Measurements from ENCODE around the gene GLIS1.

GLIS1 gene

DNA sequence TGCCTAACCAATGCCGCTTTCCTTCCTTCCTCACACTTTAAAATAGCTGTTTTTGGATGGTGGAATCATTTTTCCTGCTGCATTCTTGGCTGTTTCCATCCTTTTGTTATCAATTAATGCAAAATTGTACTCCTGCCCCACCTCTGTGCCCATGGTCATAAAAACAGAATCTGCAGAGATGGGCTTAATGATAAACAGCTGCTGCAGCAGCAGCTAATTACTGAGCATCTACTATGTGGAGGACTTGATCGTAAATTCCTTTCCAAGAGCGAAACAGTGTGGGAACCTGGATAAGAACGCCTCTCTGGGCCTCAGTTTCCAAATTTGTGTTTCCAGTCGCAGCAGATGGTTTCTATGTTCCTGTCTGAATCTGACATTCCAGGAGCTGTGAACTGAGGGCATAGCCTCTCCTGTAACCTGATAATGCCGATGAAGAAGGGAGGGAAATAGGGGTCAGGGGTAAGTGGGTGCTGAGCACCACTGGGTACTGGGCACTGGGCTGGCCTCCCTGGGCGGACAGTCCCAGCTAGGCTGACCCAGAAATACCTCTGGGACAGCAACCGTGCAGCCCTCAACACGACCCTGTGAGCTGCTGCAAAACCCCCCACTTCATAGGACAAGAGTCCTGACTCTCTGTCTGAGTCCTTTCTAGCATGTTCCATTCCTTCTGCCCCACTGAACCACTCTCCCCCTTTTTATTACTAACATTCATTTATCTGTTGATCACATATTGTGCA lies 158.1 kb downstream of the GLIS1 start:
- DNase-seq (ENCODE audit: low read depth): no peak

DNA sequence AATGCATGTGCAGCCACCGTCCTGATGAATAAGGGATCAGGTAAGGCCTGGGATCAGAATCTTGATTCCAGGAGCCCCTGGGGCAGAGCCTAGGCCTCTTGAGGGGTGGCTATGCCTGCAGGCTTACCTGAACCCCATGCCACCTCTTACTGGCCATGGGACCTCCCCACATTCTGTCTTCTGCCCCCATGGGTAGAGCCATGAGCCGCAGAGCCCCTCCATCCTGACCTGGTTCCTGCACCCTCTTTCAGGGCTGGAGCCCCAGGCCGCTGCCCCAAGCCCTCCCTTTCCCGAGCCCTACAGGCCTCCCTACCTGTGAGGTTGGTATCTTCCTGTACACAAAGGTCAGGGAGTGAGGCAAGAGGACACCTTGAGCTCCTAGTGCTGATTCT lies 159.0 kb downstream of the GLIS1 start:
- no peak for DNase-seq (ENCODE audit: low read depth)

DNA sequence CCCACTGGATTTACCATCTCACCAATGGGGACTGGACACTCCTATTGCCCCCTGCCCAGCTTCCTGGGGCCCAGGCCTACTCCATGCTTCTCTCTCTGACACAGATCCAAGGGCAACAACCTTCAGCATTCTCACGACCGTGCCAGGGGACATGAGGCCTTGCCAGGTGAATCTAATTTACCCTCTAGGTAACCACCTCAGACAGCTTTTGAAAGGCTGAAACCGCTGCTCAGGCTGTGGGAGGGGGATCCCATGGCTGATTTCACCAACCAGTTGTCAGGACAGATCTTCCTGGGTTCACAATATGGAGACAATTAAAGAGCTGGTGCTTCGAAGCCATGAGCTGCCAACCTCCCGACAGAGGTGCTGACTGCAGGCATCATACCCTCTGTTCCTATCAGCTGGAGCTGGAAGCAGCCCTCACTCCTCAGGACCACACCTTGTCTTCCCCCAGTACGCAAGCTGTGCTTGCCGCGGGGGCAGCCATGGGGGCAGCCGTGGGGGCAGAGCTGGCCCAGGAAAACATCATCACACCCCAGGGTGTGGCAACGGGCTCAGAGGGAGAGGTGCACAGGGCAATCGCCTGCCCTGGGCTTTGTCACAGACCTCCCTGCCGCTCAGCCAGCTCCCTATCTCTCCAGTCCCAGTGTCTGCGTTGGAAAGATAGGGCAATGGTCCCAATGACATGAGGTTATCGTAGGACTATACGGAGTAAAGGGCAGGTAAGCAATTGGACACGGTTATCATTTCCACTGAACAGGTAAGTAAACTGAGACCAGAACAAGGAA lies 159.5 kb downstream of the GLIS1 start:
- DNase-seq (ENCODE audit: low read depth): no peak

DNA sequence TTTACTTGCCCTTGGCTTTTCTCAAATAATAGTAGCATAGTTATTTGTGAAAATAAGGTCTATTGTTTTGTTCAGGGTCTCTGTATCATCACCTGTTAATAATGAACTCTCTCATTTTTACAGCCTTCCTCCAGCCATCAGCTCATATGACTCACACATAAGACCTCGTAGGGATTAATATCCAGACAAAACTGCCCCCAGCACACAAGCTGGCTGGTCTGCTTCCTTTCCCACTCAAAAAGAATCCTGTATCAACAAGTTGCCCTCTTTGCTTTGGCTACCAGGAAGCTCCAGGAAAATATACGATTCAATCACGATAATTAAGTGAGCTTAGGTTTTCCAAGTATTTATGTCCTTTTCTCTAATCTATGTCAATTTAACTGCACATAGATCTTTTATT lies 160.6 kb downstream of the GLIS1 start:
- no peak for DNase-seq (ENCODE audit: low read depth)

DNA sequence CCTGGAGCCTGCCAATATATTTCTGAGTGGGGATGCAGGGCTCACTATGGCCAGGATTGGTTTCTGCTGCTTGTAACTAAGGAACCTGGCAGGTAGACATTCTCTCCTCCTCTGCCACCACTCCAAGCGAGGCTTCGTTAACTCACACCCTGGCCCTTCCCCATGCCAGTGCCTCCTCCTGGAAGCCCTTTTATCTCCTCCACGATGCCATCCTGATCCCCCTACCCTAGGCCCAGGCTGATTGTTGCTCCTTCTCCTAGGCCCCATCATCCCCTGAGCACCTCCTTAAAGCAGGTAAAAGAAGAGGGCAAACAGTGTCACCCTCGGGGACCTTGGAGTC lies 161.2 kb downstream of the GLIS1 start:
- no peak for DNase-seq (ENCODE audit: low read depth)

DNA sequence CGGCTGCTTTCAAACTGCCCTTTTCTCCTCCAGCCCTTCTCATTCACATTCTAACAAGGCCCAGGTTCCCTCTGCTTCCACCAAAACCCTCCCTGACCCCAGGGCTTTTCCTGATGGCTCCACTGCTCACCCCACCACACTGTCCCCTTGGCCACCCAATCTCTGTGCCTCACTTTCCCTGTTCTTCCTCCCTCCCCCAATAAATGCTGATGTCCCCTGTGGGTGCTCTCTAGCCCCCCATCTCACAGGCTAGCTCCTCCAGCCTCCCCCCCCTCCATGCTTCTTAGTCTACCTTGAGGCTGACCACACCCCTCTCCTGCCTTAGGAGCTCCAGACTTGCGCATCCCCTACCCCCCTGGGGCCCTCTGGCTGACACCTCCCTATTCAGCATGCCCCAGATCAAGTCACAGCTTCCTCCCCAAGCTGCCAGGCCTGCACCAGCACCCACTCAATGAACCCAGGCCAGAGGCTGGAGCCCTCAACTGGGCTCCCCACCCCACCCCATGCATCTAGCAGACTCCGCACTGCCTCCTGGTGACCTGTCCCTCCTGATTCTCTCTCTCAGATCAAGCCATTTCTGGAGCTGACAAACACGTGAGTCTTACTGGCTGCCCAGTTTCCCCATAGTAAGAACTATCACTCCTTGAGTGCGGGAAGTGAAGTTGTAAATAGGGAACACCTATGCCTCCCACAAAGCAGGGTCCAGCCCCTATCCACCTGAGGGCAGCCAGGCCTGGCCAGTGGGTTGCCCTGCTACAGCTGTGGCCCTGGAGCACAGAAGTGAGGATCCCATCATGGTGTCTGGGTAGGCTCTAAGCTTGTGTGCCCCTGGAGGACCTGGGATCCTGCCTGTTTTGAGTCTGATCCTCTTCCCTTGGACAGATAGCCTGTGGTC lies 161.9 kb downstream of the GLIS1 start:
- no peak for DNase-seq (ENCODE audit: low read depth)

DNA sequence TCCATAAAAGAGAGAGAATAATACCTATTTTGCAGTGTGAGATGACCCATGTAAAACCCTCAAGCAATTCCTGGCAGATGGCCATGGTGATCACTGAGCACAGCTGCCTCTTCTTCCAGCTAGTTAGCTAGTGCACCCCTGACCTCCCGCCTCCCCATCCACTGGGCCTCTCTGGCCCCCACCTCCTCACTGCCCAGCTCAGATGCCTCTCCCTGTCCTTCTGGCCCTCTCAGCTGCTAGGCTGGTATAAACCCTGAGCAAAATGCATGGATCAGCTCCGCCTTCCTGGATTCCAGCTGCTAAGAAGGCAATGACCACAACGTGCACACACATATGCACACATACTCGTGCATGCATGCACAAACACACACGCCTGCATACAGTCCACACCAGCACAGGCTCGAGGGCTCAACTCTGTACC lies 162.6 kb downstream of the GLIS1 start:
- DNase-seq (ENCODE audit: low read depth): no peak

DNA sequence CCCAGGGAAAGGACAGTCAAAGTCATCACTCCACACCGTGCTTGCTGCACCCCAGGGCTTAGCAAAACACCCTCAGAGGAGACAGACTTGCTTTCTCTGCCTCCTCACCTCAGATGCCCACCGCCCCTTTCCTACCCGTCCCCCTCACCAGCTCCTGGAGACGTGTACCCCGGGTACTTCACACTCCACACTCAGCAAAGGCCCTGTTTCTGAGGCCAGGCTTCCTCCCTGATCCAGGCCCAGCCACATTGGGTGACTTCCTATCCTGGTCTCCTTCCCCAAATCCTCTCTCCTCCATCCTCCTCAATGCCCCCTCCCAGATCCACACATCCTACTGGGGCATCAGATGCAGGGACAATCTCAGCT lies 163.0 kb downstream of the GLIS1 start:
- DNase-seq (ENCODE audit: low read depth): no peak

DNA sequence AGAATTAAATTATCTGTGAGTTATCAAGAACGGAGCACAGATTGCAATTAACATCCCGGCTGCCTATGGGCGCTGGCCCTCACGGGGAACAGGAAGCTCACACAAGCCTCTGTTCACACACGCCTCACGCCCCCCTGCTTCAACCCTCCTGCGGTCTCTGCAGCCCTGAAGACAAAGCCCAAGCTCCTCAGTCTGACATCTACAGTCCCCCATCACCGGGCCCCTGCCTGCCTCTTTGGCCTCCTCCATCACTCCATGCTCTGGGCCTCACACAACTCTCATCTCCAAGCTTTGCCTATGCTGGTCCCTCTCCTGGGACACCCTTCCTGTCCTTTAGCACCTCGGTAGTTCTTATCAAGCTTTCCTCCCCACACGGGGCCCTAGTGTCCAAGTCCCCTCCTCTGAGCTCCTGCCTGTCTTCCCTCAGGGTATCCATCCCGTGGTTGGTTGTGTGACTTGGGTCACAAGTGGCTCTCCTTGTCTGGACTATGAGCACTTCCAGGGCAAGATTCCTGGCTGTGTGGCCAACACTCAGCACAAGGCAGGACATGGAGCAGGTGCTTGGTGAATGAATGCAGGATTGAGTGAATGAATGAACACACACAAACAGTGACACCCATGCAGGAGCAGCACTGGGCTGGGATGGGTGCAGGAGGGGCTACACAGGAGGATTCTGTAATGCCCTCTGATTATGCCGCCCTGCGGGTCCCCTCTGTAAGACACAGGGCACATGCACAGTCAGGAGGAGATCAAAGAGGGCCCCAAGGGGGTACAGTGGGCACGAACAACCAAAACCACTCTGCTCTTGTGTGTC lies 163.6 kb downstream of the GLIS1 start:
- no peak for DNase-seq (ENCODE audit: low read depth)

DNA sequence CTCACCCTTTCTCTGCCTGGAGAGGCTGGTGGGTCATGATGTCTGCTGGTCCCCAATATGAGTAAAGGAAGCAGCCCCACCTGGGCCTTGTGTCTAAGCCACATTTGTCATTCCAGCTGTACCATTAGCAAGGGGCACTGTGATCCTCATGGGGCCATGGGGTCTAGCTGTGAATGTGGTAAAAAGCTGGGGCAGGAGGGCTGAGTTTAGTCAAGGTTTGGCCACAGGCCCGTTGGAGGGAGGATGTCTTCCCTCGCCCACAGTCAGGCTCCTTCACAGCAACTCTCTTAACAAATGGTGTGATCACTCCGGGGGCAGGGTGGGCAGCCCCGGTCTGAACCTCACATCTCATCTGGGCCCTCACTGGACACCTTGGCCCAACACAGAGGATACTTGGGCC lies 164.3 kb downstream of the GLIS1 start:
- no peak for DNase-seq (ENCODE audit: low read depth)

DNA sequence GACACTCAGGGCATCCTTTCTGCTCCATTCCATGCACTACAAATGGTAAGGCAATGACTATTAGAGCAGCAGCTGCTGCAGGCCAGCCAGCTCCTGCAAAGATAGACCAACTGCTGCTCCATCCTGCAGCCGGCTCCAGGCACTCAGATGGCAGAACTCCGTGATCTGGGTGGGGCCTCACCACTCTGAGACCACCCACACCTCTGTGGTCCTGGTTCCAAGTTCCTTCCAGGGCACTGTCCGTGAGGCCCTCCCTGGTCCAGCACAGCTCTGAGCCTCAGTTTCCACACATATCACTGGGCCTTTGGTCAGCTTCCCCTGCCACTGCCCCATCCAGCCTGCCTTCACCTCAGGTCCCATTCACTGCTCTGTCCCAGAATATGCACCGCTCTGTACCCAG lies 165.0 kb downstream of the GLIS1 start:
- no peak for DNase-seq (ENCODE audit: low read depth)

DNA sequence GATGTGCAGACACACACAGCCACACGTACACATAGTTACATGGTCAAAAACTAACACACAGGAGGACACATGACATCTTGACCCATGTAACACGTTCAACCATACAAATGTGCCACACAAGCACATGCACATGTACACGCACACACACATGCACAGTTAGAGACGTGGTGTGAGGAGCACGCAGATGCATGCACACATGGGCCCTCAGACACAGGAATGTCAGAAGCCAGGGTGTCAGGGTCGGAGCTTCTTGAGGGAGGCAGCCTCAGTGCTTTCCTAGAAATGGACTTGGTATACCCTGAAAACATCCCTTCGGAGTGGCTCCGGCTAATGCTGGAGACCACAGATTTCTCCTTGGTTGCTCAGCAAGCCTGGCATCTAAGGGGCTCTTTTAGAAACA lies 165.4 kb downstream of the GLIS1 start:
- DNase-seq (ENCODE audit: low read depth): no peak

DNA sequence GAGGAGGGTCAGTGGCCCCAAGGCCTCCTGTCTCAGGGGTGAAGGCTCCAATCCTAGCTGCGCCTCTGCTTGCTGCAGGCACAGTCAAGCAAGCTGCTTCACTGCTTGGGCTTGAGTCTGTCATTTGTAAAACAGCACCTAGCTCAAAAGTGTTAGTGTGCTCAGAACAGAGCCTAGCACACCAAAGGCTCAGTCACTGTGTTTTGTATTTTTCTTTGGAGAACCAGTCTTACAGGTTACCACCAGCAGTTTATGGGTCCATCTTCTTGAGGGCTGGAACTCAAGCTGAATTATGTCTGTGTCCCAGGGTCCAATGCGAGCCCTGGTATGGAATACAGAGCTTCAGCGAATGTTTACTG lies 166.2 kb downstream of the GLIS1 start:
- DNase-seq (ENCODE audit: low read depth): no peak

DNA sequence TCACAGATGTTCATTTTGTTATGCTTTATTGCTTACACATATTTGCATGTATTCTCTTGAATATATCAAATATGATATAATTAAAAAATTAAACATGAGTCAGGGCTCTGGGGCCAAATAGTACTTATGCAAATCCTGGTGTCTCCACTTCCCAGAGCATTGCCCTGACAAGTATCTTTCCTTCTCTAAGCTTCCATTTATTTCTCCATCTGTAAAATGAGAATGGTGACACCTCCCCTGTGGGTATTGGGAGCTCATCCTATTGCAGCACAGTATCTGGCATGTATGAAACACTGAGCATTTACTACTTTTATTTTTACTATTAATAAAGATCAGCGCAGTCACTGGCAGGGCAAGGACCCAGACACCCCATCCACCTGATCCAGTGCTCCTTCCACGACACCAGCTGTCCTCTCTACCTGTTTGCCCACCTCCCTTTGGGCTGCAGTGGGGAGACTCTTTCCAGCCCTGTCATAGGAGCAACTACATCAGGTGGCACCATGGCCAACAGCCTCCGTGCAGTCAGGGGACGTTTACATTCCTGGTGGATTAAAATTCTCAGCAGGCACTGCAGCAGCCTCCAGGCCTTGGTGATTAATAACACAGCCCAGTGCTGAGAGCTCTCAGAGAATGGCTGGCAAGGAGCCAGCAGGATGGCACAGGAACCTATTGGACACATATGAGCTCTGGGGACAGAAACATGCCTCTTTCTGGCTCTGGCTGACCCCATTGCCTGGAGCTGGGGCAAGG lies 166.7 kb downstream of the GLIS1 start:
- DNase-seq (ENCODE audit: low read depth): no peak

DNA sequence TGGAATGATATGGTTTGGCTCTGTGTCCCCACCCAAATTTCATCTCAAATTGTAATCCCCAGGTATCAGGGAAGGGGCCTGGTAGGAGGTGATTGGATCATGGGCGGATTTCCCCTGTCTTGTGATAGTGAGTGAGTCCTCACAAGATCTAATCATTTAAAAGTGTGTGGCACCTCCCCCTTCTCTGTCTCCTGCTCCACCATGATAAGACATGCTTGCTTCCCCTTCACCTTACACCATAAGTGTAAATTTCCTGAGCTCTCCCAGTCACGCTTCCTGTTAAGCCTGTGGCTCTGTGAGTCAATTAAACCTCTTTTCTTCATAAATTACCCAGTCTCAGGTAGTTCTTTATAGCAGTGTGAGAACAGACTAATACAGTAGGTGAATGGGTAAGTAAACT lies 170.4 kb downstream of the GLIS1 start:
- DNase-seq (ENCODE audit: low read depth): no peak

DNA sequence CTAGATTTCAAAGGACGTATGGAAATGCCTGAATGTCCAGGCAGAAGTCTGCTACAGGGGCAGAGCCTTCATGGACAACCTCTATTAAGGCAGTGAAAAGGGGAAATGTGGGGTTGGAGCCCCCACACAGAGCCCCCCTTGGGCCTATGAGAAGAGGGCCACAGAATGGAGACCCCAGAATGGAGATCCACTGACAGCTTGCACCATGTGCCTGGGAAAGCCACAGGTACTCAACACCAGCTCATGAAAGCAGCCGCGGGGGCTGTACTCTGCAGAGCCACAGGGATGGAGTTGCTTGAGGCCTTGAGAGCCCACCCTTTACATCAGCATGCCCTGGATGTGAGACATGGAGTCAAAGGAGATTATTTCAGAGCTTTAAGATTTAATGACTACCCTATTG lies 171.1 kb downstream of the GLIS1 start:
- DNase-seq (ENCODE audit: low read depth): no peak

DNA sequence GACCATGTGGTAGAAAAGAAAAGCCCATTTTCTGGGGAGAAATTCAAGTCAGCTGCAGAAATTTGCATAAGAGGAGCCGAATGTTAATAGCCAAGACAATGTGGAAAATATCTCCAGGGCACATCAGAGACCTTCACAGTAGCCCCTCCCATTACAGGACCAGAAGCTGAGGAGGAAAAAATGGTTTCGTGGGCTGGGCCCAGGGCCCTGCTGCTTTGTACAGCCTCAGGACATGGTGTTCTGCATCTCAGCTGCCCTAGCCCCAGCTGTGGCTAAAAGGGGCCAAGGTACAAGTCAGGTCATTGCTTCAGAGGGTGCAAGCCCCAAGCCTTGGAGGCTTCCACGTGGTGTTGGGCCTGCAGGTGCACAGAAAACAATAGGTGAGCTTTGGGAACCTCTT lies 171.5 kb downstream of the GLIS1 start:
- DNase-seq (ENCODE audit: low read depth): no peak

DNA sequence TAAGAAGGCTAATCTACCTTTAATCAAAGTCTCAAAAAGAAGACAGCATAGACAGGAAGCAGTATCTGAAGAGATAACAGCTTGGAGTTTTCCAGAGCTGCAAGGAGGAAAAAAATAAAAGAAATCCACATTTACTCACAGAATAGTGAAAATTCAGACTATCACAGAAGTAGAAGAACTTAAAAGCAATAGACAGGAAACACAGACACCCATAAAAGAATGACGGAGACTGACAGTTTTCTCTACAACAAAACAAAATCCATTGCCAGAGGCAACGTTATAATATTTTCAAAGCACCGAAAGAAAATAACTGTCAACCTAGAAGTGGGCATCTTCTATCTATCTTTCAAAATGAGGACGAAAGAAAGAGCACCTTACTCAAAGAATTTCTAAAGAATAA lies 175.4 kb downstream of the GLIS1 start:
- DNase-seq (ENCODE audit: low read depth): no peak

DNA sequence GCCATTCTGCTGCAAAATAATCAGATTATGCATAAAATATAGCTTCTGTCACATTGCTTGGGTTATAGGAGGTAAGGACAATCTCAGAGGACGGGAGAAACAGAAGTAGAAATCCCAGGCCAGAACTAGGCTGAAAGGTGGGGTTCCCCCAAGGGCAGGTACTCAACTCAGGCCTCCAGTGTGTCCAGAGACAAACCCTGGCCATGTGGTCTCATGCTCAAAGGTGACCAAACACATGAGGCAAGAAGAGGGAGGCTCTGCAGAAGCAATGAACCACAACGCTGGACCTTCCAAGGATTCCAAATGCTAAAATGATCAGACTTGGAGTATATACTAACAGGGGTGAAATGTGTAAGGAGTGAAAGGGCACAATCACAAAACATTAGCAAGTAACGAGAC lies 176.0 kb downstream of the GLIS1 start:
- no peak for DNase-seq (ENCODE audit: low read depth)

DNA sequence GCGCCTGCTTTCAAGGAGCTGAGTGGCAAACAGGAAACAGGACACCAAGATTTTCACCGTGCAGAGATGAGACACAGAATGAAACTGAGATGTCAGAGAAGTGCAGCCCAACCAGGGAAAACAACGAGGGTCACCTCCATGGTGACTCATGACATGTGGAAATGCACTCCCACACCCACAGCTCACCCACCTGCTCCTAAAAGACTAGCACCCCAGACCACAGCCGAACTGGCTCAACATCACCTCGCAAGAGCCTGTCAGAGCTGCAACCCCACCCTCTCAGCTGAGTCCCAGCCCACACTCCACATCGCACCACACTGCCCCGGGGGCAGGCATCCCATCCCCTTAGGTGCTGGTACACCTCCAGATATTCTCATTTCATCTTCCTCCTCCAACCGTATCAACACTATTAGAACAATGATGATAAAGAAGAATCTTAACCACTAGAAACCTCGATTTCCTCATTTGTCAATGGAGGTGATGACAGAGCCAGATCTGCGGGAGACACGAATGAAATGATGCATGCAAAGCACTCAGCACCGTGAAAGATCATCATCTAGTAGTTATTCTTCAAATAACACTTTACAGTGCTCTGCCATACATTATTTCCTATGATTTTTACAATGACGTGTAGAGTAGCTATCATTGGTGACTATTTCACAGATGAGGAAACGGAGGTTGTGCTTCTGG lies 176.5 kb downstream of the GLIS1 start:
- DNase-seq (ENCODE audit: low read depth): no peak

Data from fibroblast of the conjunctiva (primary cell).